WTC11 (cell line): ENCODE data around the gene PSME2. TPM values are rescaled to one million over a fixed set of nuclear protein-coding genes. Genes with fewer than 3 reads are reported as not detected.

ENCODE experiments used
- ATF1 ChIP-seq: sonication (generic); formaldehyde crosslinking; IDR thresholded peaks from 2 replicates; pipeline ENCODE4 v1.8.1; 2023; ENCODE audit warnings: mild to moderate bottlenecking, moderate library complexity, missing genetic modification reagents
- CBFB ChIP-seq: sonication (generic); formaldehyde crosslinking; IDR thresholded peaks from 2 replicates; pipeline ENCODE4 v1.8.1; 2022; ENCODE audit warnings: mild to moderate bottlenecking, low read depth, missing genetic modification reagents
- ETV6 ChIP-seq: sonication (generic); formaldehyde crosslinking; IDR thresholded peaks from 2 replicates; pipeline ENCODE4 v1.8.1; 2022; ENCODE audit warnings: mild to moderate bottlenecking, missing genetic modification reagents
- FOXJ3 ChIP-seq: sonication (generic); formaldehyde crosslinking; IDR thresholded peaks from 2 replicates; pipeline ENCODE4 v1.9.0; 2021; ENCODE audit warnings: missing genetic modification reagents, mild to moderate bottlenecking, borderline replicate concordance
- FOXK1 ChIP-seq: sonication (generic); formaldehyde crosslinking; IDR thresholded peaks from 2 replicates; pipeline ENCODE4 v1.8.0; 2022; ENCODE audit warnings: mild to moderate bottlenecking, moderate library complexity, missing genetic modification reagents
- GABPB1 ChIP-seq: sonication (generic); formaldehyde crosslinking; IDR thresholded peaks from 2 replicates; pipeline ENCODE4 v1.8.1; 2023; ENCODE audit warnings: mild to moderate bottlenecking, missing genetic modification reagents
- JUN ChIP-seq: sonication (generic); formaldehyde crosslinking; IDR thresholded peaks from 2 replicates; pipeline ENCODE4 v1.8.0; 2023; ENCODE audit warnings: mild to moderate bottlenecking, missing genetic modification reagents
- MXD4 ChIP-seq: fragments of 250-450 bp; sonication (Bioruptor Pico); IDR thresholded peaks from 2 replicates; pipeline ENCODE4 v1.8.0; 2021; ENCODE audit warnings: mild to moderate bottlenecking, moderate library complexity, borderline replicate concordance
- NFE2L1 ChIP-seq: sonication (generic); formaldehyde crosslinking; IDR thresholded peaks from 2 replicates; pipeline ENCODE4 v1.8.1; 2023; ENCODE audit warnings: missing genetic modification reagents
- PRRX2 ChIP-seq: fragments of 250-450 bp; sonication (Bioruptor Pico); IDR thresholded peaks from 2 replicates; pipeline ENCODE4 v1.8.0; 2021; ENCODE audit warnings: mild to moderate bottlenecking
- SOX15 ChIP-seq: fragments of 250-450 bp; sonication (Bioruptor Pico); IDR thresholded peaks from 2 replicates; pipeline ENCODE4 v1.9.0; 2021; ENCODE audit warnings: mild to moderate bottlenecking
- SP1 ChIP-seq: sonication (generic); formaldehyde crosslinking; conservative IDR thresholded peaks from 2 replicates; pipeline ENCODE4 v1.8.1; 2022; ENCODE audit warnings: missing genetic modification reagents
- TP53 ChIP-seq: sonication (generic); formaldehyde crosslinking; IDR thresholded peaks from 2 replicates; pipeline ENCODE4 v1.8.1; 2023; ENCODE audit warnings: mild to moderate bottlenecking, missing genetic modification reagents
- ZBTB21 ChIP-seq: sonication (generic); formaldehyde crosslinking; IDR thresholded peaks from 2 replicates; pipeline ENCODE4 v1.8.1; 2023; ENCODE audit warnings: mild to moderate bottlenecking, missing genetic modification reagents, borderline replicate concordance
- ZNF232 ChIP-seq: sonication (generic); formaldehyde crosslinking; IDR thresholded peaks from 2 replicates; pipeline ENCODE4 v1.8.0; 2022; ENCODE audit warnings: mild to moderate bottlenecking, missing genetic modification reagents
- ZNF396 ChIP-seq: fragments of 250-450 bp; sonication (Bioruptor Pico); IDR thresholded peaks from 2 replicates; pipeline ENCODE4 v1.8.0; 2021; ENCODE audit warnings: mild to moderate bottlenecking, moderate library complexity, borderline replicate concordance
- ZNF423 ChIP-seq: fragments of 250-450 bp; sonication (Bioruptor Pico); IDR thresholded peaks from 2 replicates; pipeline ENCODE4 v2.1.2; 2022; ENCODE audit warnings: mild to moderate bottlenecking, moderate library complexity
- total RNA-seq: library from RNA; stranded (reverse); gene quantifications from 3 replicates; pipeline ENCODE4 v1.2.3, GENCODE V29; 2021
- TF ChIP-seq, protein P1 (sequence below): sonication (generic); formaldehyde crosslinking; IDR thresholded peaks from 2 replicates; pipeline ENCODE4 v1.8.0; 2022; ENCODE audit warnings: mild to moderate bottlenecking, missing genetic modification reagents
- TF ChIP-seq, protein P2 (sequence below): sonication (generic); formaldehyde crosslinking; IDR thresholded peaks from 2 replicates; pipeline ENCODE4 v1.8.1; 2023; ENCODE audit warnings: mild to moderate bottlenecking, missing genetic modification reagents, moderate library complexity
- TF ChIP-seq, protein P3 (sequence below): sonication (generic); formaldehyde crosslinking; IDR thresholded peaks from 2 replicates; pipeline ENCODE4 v1.8.1; 2022; ENCODE audit warnings: low read depth, missing genetic modification reagents, borderline replicate concordance
- TF ChIP-seq, protein P4 (sequence below): sonication (generic); formaldehyde crosslinking; IDR thresholded peaks from 2 replicates; pipeline ENCODE4 v1.8.1; 2022; ENCODE audit warnings: low read depth, mild to moderate bottlenecking, moderate library complexity, missing genetic modification reagents, borderline replicate concordance
- TF ChIP-seq, protein P5 (sequence below): sonication (generic); formaldehyde crosslinking; conservative IDR thresholded peaks from 2 replicates; pipeline ENCODE4 v1.8.1; 2023; ENCODE audit warnings: mild to moderate bottlenecking, low read depth, missing genetic modification reagents, moderate library complexity
- TF ChIP-seq, protein P6 (sequence below): sonication (generic); formaldehyde crosslinking; IDR thresholded peaks from 2 replicates; pipeline ENCODE4 v1.8.1; 2022; ENCODE audit warnings: mild to moderate bottlenecking, missing genetic modification reagents, moderate library complexity, borderline replicate concordance
- TF ChIP-seq, protein P7 (sequence below): fragments of 250-450 bp; sonication (Bioruptor Pico); IDR thresholded peaks from 2 replicates; pipeline ENCODE4 v1.8.0; 2021; ENCODE audit warnings: mild to moderate bottlenecking
- TF ChIP-seq, protein P8 (sequence below): sonication (generic); formaldehyde crosslinking; IDR thresholded peaks from 2 replicates; pipeline ENCODE4 v1.8.0; 2022; ENCODE audit warnings: mild to moderate bottlenecking, missing genetic modification reagents
- TF ChIP-seq, protein P9 (sequence below): sonication (generic); formaldehyde crosslinking; IDR thresholded peaks from 2 replicates; pipeline ENCODE4 v1.8.1; 2023; ENCODE audit warnings: mild to moderate bottlenecking, moderate library complexity, missing genetic modification reagents

The PSME2 gene
- total RNA-seq, 1 experiment from 2014 or later, result 103 TPM

DNA sequence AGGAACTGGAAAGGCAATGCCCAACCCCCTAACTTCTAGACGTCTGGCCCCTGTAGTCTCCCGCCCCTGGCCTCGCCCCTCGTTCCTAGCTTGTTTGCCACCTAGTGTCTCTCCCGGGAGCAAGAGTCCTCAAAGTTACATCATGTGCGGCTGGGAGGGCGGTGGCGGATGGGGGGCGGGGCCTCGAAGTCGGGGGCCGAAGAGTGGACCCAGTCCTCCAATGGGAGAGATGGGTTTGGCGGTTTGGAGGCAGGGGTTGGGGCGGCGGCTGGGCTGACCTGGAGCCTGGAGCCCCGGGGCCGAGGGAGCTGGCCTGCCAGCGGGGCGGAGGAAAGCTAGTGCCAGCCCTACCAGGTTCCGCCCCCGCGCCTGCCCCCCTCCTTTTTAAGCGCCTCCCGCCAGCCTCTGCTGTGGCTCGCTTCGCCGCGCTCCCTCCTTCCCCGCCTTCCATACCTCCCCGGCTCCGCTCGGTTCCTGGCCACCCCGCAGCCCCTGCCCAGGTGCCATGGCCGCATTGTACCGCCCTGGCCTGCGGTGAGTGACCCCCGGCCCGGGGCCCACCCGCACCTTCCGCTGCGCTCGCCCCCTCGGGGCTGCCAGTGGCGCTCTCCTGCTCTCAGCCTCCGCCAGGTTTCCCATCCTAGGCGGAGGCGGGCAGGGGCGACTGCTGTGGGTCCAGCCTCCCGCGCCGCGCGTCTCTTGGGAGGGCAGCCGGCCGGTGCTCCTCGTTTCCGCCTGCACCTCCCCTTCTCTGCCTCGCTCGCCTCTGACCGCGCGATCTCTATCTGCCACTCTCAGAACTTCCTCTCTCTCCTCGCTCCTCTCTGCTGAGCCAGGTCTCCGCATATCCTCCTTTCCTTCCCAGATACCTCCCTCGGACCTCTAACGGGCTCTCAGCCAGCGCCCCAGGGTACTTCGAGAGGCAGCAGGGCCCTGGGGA, 52.2 kb downstream of the PSME2 start, which contains the start of gene PCK2 (continued):
- TF ChIP-seq, protein P1, sequence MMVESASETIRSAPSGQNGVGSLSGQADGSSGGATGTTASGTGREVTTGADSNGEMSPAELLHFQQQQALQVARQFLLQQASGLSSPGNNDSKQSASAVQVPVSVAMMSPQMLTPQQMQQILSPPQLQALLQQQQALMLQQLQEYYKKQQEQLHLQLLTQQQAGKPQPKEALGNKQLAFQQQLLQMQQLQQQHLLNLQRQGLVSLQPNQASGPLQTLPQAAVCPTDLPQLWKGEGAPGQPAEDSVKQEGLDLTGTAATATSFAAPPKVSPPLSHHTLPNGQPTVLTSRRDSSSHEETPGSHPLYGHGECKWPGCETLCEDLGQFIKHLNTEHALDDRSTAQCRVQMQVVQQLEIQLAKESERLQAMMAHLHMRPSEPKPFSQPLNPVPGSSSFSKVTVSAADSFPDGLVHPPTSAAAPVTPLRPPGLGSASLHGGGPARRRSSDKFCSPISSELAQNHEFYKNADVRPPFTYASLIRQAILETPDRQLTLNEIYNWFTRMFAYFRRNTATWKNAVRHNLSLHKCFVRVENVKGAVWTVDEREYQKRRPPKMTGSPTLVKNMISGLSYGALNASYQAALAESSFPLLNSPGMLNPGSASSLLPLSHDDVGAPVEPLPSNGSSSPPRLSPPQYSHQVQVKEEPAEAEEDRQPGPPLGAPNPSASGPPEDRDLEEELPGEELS, result peak; percentile 25; the same call in 1 of the 2 replicates
- TF ChIP-seq CBFB (CRISPR knock-in tag) (no peak), TP53 (CRISPR knock-in tag) (peak; percentile 65; the same call in 1 of the 2 replicates), ZBTB21 (no peak), NFE2L1 (CRISPR knock-in tag) (no peak; the same call in 1 of the 2 replicates), ATF1 (CRISPR knock-in tag) (no peak), ETV6 (CRISPR knock-in tag) (peak; percentile 61; the same call in 1 of the 2 replicates), SOX15 (CRISPR knock-in tag) (no peak), ZNF423 (CRISPR knock-in tag) (no peak), JUN (no peak), ZNF232 (CRISPR knock-in tag) (no peak), SP1 (CRISPR knock-in tag) (peak; percentile 84; the same call in 1 of the 2 replicates), ZNF396 (CRISPR knock-in tag) (no peak), PRRX2 (CRISPR knock-in tag) (no peak; the same call in 1 of the 2 replicates), GABPB1 (CRISPR knock-in tag) (peak; percentile 100), FOXK1 (CRISPR knock-in tag) (peak; percentile 77), MXD4 (no peak), FOXJ3 (no peak)
- TF ChIP-seq, protein P2, sequence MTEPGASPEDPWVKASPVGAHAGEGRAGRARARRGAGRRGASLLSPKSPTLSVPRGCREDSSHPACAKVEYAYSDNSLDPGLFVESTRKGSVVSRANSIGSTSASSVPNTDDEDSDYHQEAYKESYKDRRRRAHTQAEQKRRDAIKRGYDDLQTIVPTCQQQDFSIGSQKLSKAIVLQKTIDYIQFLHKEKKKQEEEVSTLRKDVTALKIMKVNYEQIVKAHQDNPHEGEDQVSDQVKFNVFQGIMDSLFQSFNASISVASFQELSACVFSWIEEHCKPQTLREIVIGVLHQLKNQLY (CRISPR knock-in tag), result no peak
- TF ChIP-seq, protein P3, sequence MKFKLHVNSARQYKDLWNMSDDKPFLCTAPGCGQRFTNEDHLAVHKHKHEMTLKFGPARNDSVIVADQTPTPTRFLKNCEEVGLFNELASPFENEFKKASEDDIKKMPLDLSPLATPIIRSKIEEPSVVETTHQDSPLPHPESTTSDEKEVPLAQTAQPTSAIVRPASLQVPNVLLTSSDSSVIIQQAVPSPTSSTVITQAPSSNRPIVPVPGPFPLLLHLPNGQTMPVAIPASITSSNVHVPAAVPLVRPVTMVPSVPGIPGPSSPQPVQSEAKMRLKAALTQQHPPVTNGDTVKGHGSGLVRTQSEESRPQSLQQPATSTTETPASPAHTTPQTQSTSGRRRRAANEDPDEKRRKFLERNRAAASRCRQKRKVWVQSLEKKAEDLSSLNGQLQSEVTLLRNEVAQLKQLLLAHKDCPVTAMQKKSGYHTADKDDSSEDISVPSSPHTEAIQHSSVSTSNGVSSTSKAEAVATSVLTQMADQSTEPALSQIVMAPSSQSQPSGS (CRISPR knock-in tag), result no peak
- TF ChIP-seq, protein P4, sequence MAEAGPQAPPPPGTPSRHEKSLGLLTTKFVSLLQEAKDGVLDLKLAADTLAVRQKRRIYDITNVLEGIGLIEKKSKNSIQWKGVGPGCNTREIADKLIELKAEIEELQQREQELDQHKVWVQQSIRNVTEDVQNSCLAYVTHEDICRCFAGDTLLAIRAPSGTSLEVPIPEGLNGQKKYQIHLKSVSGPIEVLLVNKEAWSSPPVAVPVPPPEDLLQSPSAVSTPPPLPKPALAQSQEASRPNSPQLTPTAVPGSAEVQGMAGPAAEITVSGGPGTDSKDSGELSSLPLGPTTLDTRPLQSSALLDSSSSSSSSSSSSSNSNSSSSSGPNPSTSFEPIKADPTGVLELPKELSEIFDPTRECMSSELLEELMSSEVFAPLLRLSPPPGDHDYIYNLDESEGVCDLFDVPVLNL (CRISPR knock-in tag), result peak; percentile 91
- TF ChIP-seq, protein P5, sequence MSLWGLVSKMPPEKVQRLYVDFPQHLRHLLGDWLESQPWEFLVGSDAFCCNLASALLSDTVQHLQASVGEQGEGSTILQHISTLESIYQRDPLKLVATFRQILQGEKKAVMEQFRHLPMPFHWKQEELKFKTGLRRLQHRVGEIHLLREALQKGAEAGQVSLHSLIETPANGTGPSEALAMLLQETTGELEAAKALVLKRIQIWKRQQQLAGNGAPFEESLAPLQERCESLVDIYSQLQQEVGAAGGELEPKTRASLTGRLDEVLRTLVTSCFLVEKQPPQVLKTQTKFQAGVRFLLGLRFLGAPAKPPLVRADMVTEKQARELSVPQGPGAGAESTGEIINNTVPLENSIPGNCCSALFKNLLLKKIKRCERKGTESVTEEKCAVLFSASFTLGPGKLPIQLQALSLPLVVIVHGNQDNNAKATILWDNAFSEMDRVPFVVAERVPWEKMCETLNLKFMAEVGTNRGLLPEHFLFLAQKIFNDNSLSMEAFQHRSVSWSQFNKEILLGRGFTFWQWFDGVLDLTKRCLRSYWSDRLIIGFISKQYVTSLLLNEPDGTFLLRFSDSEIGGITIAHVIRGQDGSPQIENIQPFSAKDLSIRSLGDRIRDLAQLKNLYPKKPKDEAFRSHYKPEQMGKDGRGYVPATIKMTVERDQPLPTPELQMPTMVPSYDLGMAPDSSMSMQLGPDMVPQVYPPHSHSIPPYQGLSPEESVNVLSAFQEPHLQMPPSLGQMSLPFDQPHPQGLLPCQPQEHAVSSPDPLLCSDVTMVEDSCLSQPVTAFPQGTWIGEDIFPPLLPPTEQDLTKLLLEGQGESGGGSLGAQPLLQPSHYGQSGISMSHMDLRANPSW (CRISPR knock-in tag), result no peak
- TF ChIP-seq, protein P6, sequence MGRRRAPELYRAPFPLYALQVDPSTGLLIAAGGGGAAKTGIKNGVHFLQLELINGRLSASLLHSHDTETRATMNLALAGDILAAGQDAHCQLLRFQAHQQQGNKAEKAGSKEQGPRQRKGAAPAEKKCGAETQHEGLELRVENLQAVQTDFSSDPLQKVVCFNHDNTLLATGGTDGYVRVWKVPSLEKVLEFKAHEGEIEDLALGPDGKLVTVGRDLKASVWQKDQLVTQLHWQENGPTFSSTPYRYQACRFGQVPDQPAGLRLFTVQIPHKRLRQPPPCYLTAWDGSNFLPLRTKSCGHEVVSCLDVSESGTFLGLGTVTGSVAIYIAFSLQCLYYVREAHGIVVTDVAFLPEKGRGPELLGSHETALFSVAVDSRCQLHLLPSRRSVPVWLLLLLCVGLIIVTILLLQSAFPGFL, result peak; percentile 25; the same call in 1 of the 2 replicates
- TF ChIP-seq, protein P7, sequence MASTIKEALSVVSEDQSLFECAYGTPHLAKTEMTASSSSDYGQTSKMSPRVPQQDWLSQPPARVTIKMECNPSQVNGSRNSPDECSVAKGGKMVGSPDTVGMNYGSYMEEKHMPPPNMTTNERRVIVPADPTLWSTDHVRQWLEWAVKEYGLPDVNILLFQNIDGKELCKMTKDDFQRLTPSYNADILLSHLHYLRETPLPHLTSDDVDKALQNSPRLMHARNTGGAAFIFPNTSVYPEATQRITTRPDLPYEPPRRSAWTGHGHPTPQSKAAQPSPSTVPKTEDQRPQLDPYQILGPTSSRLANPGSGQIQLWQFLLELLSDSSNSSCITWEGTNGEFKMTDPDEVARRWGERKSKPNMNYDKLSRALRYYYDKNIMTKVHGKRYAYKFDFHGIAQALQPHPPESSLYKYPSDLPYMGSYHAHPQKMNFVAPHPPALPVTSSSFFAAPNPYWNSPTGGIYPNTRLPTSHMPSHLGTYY (CRISPR knock-in tag), result no peak
- TF ChIP-seq, protein P8, sequence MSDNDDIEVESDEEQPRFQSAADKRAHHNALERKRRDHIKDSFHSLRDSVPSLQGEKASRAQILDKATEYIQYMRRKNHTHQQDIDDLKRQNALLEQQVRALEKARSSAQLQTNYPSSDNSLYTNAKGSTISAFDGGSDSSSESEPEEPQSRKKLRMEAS (CRISPR knock-in tag), result peak; percentile 68
- TF ChIP-seq, protein P9, sequence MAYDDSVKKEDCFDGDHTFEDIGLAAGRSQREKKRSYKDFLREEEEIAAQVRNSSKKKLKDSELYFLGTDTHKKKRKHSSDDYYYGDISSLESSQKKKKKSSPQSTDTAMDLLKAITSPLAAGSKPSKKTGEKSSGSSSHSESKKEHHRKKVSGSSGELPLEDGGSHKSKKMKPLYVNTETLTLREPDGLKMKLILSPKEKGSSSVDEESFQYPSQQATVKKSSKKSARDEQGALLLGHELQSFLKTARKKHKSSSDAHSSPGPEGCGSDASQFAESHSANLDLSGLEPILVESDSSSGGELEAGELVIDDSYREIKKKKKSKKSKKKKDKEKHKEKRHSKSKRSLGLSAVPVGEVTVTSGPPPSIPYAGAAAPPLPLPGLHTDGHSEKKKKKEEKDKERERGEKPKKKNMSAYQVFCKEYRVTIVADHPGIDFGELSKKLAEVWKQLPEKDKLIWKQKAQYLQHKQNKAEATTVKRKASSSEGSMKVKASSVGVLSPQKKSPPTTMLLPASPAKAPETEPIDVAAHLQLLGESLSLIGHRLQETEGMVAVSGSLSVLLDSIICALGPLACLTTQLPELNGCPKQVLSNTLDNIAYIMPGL, result no peak; the same call in 1 of the 2 replicates
